Stimulated activated naive CD4-positive, alpha-beta T cell treated with Interleukin-2 at 50 U/mL for 16 hours (primary cell): ENCODE measurements around the gene TCF23.
A peak's percentile ranks its signal among the peaks of the same experiment; 100 is the strongest.

Experiments used
- DNase-seq: peaks from one replicate; lab custom pipeline; 2025; lab: John Stamatoyannopoulos, UW

The TCF23 gene

GRCh38 chr2:27128668-27129571 lies 19.9 kb upstream of the TCF23 start:
- no peak for DNase-seq

- no peak for DNase-seq
These were observed 18.4 kb upstream of the TCF23 start for GRCh38 chr2:27130396-27130795.

- DNase-seq: no peak
These were observed 17.4 kb upstream of the TCF23 start for GRCh38 chr2:27131429-27131828.

- no peak for DNase-seq
These were observed 15.5 kb upstream of the TCF23 start for GRCh38 chr2:27133195-27133875.

GRCh38 chr2:27133905-27134780 lies 14.7 kb upstream of the TCF23 start, which contains the start of gene PREB:
Gene PREB (minus strand): TSS chr2:27134636. CDS start chr2:27134421, 215 bp downstream.
- DNase-seq: peak; percentile 97

GRCh38 chr2:27134781-27135477 lies 13.9 kb upstream of the TCF23 start:
- no peak for DNase-seq

GRCh38 chr2:27135478-27135955 lies 13.3 kb upstream of the TCF23 start:
- no peak for DNase-seq

- no peak for DNase-seq
These were observed 12.1 kb upstream of the TCF23 start for GRCh38 chr2:27136751-27137150.

GRCh38 chr2:27137322-27137935 lies 11.4 kb upstream of the TCF23 start:
- DNase-seq: no peak

GRCh38 chr2:27138111-27138510 lies 10.7 kb upstream of the TCF23 start:
- DNase-seq: no peak

- DNase-seq: no peak
These were observed 9.5 kb upstream of the TCF23 start, which contains the start of gene PRR30 for GRCh38 chr2:27139310-27139709. Gene PRR30 (minus strand): TSS chr2:27139410. CDS start chr2:27138329, 1,081 bp downstream.

GRCh38 chr2:27143285-27143684 lies 5.5 kb upstream of the TCF23 start:
- DNase-seq: no peak

GRCh38 chr2:27145682-27146081 lies 3.1 kb upstream of the TCF23 start:
- no peak for DNase-seq

GRCh38 chr2:27147935-27148334 lies 869 bp upstream of the TCF23 start:
- no peak for DNase-seq

GRCh38 chr2:27149570-27150405 lies 984 bp downstream of the TCF23 start:
- DNase-seq: no peak

GRCh38 chr2:27150639-27151230 lies 1.9 kb downstream of the TCF23 start:
- DNase-seq: no peak

GRCh38 chr2:27152102-27152795 lies 3.4 kb downstream of the TCF23 start:
- DNase-seq: no peak

- no peak for DNase-seq
These were observed 4.1 kb downstream of the TCF23 start for GRCh38 chr2:27152796-27153464.
